Spleen (tissue), 7 donors: Measurements from ENCODE around the gene MAP3K6.

Source experiments
- POLR2AphosphoS5 ChIP-seq, 3 donors: sonication (generic); formaldehyde crosslinking; IDR thresholded peaks; one replicate each; pipeline ENCODE4 v1.5.1; 2017; ENCODE audit warnings: antibody characterized with exemption in 3 of 3
- TF ChIP-seq, protein P1 (sequence below), 11 experiments: fragments of 200-600 bp in 7 of 11; fragments of 450-650 bp in 4 of 11; sonication (generic) in 4 of 11; IDR thresholded peaks in 8 of 11; conservative IDR thresholded peaks in 3 of 11; 1 replicate in 7 of 11; 2 replicates in 4 of 11; pipeline versions ENCODE4 v1.4.0 to v1.8.0; 2016 to 2021; ENCODE audit warnings: antibody characterized with exemption in 11 of 11, inconsistent platforms in 4 of 11, mild to moderate bottlenecking in 1 of 11
- donor health status: DM: no; HTN: no; CAD: no; lungs with moderate emphysema.
- donor health status: DM: no; HTN: no; CAD: no.
- donor health status: DM: no; HTN: no; CAD: no.

GRCh38 chr1:27356277-27356618 is 10.5 kb downstream of the MAP3K6 start:
- TF ChIP-seq, protein P1, sequence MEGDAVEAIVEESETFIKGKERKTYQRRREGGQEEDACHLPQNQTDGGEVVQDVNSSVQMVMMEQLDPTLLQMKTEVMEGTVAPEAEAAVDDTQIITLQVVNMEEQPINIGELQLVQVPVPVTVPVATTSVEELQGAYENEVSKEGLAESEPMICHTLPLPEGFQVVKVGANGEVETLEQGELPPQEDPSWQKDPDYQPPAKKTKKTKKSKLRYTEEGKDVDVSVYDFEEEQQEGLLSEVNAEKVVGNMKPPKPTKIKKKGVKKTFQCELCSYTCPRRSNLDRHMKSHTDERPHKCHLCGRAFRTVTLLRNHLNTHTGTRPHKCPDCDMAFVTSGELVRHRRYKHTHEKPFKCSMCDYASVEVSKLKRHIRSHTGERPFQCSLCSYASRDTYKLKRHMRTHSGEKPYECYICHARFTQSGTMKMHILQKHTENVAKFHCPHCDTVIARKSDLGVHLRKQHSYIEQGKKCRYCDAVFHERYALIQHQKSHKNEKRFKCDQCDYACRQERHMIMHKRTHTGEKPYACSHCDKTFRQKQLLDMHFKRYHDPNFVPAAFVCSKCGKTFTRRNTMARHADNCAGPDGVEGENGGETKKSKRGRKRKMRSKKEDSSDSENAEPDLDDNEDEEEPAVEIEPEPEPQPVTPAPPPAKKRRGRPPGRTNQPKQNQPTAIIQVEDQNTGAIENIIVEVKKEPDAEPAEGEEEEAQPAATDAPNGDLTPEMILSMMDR (IDR thresholded peaks at IDR 0.05 in 8 of 11, conservative IDR thresholded peaks at IDR 0.05 in 3 of 11) = no peak
- peak in 1 of 3 donors; percentile 22 for TF ChIP-seq POLR2AphosphoS5 (IDR thresholded peaks at IDR 0.05)
